Forelimb muscle (tissue), 1 donor: ENCODE measurements around the gene METRNL. TPM values are rescaled to one million over a fixed set of nuclear protein-coding genes. Genes with fewer than 3 reads are reported as not detected.

Experiments used
- DNase-seq: peaks from one replicate; pipeline ENCODE4 v3.0.0-alpha.2; 2013; ENCODE audit warnings: low read depth
- polyA plus RNA-seq: library from polyadenylated mRNA; unstranded; fragments of 120-200 nt; gene quantifications from one replicate; pipeline ENCODE4 v1.2.1, GENCODE V29; 2013; ENCODE audit not compliant: insufficient read length

Gene METRNL
- polyA plus RNA-seq, 1 donor = 26.4 TPM

DNA sequence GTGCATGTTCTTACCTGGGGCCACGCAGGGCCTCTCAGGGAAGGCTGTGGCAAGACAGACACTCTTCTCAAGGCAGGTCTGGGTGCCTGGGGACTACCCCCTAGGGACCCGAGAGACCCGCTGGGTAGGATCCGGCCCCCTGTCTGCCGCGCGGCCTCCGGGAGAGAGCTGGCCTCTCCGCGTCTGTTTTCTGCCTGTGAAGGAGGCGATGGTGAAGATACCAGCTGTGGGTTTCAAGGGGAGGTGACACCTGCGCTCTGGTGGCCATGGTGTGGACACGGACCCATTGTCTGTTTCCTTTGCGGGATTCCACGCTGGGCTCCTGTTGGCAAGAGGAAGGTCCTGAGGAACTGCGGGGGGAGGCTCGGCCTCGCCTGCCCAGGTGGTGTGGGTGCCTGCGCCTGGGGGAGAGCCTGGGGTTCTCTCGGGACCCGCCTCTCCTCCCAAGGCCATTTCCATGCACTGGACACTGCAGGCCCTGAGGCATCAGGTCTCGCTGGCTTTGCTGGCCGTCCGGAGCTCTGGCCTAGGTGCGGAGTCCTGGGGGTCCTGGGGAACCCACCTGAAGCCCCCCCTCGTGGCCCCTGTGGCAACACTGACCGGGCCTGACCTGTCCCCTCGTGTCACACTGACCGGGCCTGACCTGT is 12.2 kb upstream of the METRNL start:
- DNase-seq = no peak

DNA sequence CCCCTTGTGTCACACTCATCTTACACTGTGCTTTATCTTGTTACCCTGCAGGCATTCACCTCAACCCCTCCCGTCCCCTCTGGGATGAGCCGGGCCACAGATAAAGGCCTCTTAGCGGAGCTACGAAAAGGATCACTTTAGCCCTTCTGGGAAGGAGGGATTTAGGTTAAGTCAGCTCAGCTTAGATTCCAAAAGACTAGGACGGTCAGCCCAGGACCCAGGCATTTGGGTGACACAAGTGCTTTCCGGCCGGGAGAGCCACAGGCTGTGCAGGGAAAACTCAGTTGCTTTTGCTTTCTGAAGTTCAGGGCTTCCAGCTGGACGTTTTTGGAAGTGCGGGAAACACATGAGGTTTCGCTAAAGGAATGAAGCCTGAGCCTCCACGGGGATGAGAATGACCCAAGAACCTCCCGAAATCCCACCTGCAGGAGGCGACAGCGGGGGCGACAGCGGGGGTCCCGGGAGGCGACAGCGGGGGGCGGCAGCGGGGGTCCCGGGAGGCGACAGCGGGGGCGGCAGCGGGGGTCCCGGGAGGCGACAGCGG is 11.6 kb upstream of the METRNL start:
- DNase-seq = no peak

DNA sequence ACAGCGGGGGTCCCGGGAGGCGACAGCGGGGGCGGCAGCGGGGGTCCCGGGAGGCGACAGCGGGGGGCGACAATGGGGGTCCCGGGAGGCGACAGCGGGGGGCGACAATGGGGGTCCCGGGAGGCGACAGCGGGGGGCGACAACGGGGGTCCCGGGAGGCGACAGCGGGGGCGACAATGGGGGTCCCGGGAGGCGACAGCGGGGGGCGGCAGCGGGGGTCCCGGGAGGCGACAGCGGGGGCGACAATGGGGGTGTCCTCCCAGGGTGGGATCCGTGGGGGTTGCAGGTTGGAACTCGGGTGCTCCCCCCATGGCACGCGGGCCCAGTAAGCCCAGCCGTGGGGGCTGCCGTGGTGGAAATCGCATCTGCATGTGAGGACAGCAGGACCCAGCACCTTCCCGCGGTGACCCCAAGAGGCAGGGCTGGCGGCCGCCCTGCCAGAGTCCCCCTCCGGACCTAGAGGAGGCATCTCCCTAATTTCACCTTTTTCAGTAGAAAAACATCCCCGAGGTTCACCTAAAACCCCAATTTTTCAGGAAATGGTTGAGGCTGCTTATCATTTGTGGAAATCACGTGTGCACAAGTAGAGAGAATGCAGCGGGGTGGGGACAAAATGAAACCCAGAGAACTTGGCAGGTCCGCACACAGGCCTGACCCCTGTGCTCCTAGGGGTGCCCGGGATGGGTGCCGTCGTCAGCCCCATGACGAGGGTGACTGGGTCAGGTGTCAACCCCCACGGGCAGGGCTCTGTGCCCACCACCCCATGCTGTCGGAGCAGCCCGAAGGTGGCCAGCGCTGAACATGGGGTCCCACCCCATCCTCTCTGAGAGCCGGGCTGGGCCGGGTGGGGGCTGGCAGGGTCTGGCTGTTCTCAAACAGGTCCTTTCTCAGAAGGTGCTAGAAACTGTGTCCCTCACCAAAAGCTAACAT is 10.5 kb upstream of the METRNL start:
- no peak for DNase-seq

DNA sequence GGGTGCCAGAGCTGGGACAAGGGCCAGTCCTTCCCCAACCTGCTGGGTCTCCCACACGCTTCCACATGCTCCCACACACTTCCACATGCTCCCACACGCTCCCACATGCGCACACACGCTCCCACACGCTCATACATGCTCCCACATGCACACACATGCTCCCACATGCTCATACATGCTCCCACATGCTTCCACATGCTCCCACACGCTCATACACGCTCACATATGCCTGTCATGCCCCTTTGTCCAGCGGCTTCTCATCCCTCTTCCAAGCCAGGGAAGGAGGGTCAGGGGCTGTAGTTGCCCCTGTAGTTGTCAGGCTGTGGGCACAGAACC is 9.9 kb upstream of the METRNL start:
- no peak for DNase-seq

- no peak for DNase-seq
Observed at GRCh38 chr17:83069931-83070742, 9.3 kb upstream of the METRNL start.

DNA sequence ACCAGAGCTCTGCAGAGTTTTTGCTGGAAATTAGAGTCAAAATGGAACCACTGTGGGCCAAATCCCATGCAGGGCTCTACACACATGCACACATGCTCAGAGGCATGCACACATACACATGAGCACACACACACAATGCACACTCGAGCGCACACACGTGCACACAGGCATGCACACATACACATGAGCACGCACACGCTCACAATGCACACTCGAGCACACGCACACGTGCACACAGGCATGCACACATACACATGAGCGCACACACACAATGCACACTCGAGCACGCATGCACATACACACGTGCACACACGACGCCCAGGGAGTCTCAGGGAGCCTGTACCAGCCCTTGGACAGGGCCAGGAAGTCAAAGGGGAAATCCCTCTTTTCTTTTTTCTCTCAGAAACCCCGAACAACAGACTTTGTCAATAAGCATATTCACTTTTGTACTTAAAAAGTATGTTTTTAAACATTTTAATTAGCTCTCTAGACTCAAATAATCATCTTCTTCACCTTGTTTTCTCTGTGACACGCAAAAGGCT is 8.5 kb upstream of the METRNL start:
- DNase-seq = no peak

- no peak for DNase-seq
Observed at GRCh38 chr17:83071365-83071764, 8.0 kb upstream of the METRNL start.

DNA sequence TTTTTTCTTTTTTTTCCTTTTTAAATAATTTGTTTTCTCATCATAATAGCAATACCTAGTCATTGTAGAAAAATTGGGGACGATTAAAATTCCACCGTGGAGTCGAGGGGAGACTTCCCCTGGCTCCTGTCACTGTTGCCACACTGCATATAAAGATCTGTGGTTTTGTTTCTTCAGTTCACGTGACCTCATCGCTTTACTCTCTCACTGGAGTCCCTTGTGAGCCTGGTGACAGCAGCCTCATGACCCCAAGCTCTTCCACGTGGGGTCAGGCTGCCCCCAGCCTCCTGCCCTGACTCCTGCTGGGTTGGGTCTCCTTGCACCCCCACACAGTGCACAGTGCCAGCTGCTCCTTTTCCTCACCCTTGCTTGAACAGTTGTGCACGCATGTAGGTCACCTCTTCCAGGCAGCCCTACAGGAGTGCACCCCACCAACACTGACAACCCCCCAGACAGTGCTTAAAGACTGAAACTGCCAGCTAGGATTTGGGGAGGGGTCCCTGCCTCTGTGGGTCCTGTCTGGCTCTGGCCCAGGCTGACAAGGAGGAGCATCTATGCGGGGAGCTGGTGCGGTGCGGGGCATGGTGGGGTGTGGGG is 7.3 kb upstream of the METRNL start:
- DNase-seq = no peak

- DNase-seq = no peak
Observed at GRCh38 chr17:83072600-83073358, 6.6 kb upstream of the METRNL start.

DNA sequence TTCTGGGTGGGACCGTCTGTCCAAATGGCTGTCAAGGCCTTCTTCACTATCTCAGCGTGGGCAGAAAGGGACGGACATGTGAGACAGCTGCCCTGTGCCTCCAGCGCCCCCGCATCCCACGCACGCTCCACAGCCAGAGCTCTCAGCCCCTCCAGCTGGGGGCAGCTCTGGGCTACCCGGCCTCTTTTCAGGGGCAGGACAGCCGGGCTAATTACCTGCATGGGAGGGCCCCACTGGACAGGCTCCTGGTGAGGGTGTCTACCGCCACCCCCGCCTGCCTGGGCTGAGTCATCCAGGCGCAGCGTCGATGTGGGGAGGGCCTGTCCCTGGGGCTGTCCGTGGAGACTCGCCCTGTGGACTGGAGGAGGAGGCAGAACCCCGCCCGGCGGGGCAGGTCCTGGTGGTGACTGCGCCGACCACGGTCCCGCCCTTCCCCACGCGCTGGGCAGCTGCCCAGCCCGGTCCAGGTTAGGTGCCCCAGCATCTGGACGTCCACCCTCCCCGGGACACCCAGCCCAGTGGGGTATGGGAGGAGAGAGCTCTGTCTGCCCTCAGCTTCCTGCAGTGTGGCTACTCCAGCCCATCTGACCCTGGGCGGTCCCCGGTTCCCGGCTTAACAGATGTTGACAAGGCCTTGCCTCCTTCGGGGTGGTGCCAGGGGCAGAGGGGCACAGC is 5.9 kb upstream of the METRNL start:
- no peak for DNase-seq

- no peak for DNase-seq
Observed at GRCh38 chr17:83074486-83075223, 4.8 kb upstream of the METRNL start.

GRCh38 chr17:83075270-83075880 is 4.0 kb upstream of the METRNL start:
- no peak for DNase-seq

GRCh38 chr17:83076938-83077337 is 2.5 kb upstream of the METRNL start:
- no peak for DNase-seq

DNA sequence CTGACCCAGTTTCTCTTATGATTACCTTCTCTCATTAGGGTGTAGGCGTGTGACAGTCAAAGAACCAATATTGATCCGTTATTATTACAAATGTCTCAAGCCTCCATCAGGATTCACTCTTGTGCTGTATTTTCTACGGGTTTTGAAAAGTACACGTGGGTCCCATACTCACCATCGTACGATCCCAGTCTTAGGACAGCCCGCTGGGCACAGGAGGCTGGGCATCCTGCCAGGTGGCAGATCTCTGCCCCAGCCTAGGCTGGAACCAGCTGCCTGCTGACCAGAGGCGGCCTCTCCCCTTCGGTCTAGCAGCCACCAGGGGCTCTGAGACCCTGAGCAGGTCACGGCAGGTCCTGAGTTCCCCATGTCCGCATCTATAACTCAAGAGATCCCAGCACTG is 2.0 kb upstream of the METRNL start:
- no peak for DNase-seq

DNA sequence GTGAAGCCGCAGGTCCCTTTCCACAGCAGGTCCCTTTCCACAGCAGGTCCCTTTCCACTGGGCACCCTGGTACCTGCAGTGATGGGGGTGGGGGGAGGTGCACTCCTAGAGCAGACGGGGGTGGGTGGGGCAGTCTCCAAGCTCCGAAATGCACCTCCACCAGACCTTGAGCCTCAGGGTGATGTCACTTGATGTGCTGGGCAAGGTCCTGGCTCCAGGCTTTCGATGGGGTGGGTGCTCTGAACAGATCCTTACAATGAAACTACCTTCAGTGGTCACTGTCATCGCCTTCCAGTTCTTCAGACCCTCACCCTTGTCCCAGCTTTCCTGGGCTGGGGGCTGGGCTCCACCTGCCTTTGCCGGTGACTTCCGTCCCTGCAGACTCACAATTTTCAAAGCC is 1.5 kb upstream of the METRNL start:
- no peak for DNase-seq

DNA sequence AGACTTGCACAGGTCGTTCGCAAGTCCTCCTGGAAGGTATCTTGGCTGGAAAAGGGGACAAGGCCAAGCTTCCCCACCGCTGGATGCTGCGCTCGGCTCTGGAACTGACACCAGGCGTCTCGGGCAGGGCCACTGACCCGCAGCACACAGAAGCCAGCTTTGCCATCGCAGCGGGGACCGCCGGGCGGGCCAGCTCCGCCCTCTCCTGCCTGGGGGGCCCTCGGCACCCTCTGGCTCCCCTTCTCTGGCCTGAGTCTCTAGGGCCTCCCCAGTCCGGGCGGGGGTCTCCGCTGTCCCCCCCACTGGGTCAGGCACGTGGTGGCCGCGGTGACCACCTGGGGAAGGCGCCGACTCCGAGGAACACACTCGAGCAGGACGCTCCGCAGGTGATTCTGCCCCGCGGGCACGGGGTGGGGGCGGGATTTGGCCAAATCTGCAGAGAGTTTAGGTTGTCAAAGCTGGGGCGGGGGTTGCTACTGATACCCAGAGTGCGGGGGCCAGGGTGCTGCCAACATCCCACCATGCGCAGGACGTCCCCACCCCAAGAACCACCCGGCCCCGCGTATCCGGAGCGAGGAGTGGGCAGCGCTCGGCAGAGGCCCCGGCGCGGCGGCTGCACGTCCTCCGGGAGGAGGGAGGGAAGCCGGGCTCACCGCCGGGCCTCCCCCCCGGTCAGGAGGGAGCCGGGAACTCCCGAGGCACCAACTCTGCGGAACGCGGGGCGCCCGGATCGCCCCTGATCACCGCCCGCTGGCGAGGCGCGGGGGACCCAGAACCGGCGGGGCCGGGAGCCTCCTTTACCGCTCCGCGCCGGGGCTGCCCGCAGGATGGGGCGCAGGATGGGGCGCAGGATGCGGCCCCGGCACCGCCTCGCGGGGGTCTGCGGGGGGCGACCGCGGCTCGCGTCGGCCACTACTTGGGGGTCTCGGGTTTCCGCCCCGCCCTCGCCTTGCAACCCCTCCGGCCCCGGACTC is 744 bp upstream of the METRNL start:
- no peak for DNase-seq

- DNase-seq = no peak
Observed at GRCh38 chr17:83079766-83080578, 563 bp downstream of the METRNL start.
